Activated CD4-positive, alpha-beta memory T cell treated with anti-CD3 and anti-CD28 coated beads for 36 hours (primary cell): ENCODE measurements around the gene PPP2R5A. TPM values are rescaled to one million over a fixed set of nuclear protein-coding genes. Genes with fewer than 3 reads are reported as not detected.

Experiments
- CTCF ChIA-PET: fragments of 350-600 bp; sonication (Branson Sonifier 250); formaldehyde crosslinking; loops from one replicate; lab custom pipeline; 2021; ENCODE audit warnings: antibody characterized with exemption, inconsistent platforms; lab: Charles Lee
- POLR2A ChIA-PET: fragments of 350-600 bp; sonication (Branson Sonifier 250); formaldehyde crosslinking; loops from one replicate; lab custom pipeline; 2021; ENCODE audit warnings: antibody characterized with exemption; lab: Charles Lee
- DNase-seq: peaks from one replicate; pipeline ENCODE4 v3.0.0-alpha.2; 2020
- H3K27ac Mint-ChIP-seq: one replicate; pipeline ENCODE4 v1.8.0; 2021; ENCODE audit warnings: mixed read lengths
- H3K27me3 Mint-ChIP-seq: one replicate; pipeline ENCODE4 v1.8.0; 2021; ENCODE audit warnings: mixed read lengths
- H3K36me3 Mint-ChIP-seq: one replicate; pipeline ENCODE4 v1.8.0; 2021; ENCODE audit warnings: mixed read lengths
- H3K4me1 Mint-ChIP-seq: one replicate; pipeline ENCODE4 v1.8.0; 2021; ENCODE audit warnings: low read depth, mixed read lengths
- H3K4me3 Mint-ChIP-seq: one replicate; pipeline ENCODE4 v1.8.0; 2021; ENCODE audit warnings: mild to moderate bottlenecking, mixed read lengths
- H3K9me3 Mint-ChIP-seq: one replicate; pipeline ENCODE4 v1.8.0; 2021; ENCODE audit warnings: mixed read lengths
- intact Hi-C: fragments of 100-400 bp; cut with micrococcal nuclease; formaldehyde crosslinking; loops from one replicate; pipeline ENCODE4 v1.15.1; 2023
- total RNA-seq, 2 experiments: library from RNA; stranded (reverse); gene quantifications; one replicate each; pipeline ENCODE4 v1.2.3, GENCODE V29; 2021

PPP2R5A gene
- total RNA-seq, 2 experiments from 2014 or later, result 38.6 to 40.4 TPM

DNA sequence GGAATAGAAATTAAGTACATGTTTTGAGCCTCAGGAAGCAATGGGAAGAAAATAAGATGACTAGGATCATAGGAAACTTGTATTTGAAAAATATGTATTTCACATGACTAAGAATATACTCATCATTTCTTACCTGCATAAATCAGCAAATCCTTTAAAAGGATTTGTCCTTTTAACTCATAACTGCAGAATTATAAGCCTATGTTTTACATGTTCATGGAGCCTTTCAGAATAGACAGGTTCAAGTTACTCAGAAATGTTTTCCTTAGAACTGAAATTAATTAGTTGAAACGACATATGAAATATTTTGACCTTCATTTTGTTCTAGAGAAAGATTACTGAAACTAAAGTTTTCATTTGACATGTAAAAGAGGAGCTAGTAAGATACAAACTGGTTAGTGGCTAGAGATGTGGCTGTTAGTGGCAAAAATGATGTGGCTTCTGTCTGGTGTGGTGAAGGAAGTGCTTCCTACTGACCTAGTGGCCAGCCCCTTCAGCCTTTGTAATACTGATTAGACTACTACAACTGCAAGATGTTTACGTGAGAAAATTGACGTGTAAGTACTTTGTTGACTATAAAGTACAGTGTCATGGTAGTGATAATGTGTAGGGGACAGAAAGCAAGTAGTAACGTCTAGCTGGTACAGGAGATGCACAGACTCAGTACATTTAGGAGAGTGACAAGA lies 74.7 kb downstream of the PPP2R5A start:
- peak; percentile 66 for DNase-seq
- Mint-ChIP-seq H3K9me3 (no peaks in the 10 kb centered on the region), H3K27ac (peak overlapping the region; percentile 79), H3K27me3 (no peaks in the 10 kb centered on the region), H3K4me1 (peaks cover 21% of the 10 kb centered on the region), H3K36me3 (peaks cover 14% of the 10 kb centered on the region), H3K4me3 (no peak overlapping the region)
- intact Hi-C loops, result loop anchor here (2.0 to 10.0 kb wide), 7 partner anchors 65 to 675 kb away; partner anchors contain the start of genes LPGAT1 and PPP2R5A
- POLR2A ChIA-PET, result interaction anchor here (0.9 to 1.3 kb wide), 3 partner anchors 58 to 425 kb away, joined by 4 to 5 read pairs (median 4); partner anchors contain the start of gene PPP2R5A
- CTCF ChIA-PET, result interaction anchor here (1.1 to 3.1 kb wide), 4 partner anchors 8 to 325 kb away, joined by 3 to 21 read pairs (median 9); partner anchors contain the start of genes DTL and INTS7

GRCh38 chr1:212364985-212365384 lies 79.8 kb downstream of the PPP2R5A start:
- Mint-ChIP-seq H3K9me3 (peaks cover 3% of the 10 kb centered on the region), H3K36me3 (peaks cover 33% of the 10 kb centered on the region), H3K27me3 (no peaks in the 10 kb centered on the region), H3K27ac (no peak overlapping the region), H3K4me1 (peaks cover 5% of the 10 kb centered on the region), H3K4me3 (no peak overlapping the region)
- intact Hi-C loops, result loop anchor here (5.0 to 10.0 kb wide), 6 partner anchors 48 to 680 kb away; partner anchors contain the start of gene LPGAT1
- ChIA-PET POLR2A (no interaction called here), CTCF (interaction anchor here (0.8 to 6.0 kb wide), 6 partner anchors 9 to 343 kb away, joined by 4 to 100 read pairs (median 42); partner anchors contain the start of genes DTL and INTS7)
- no peak for DNase-seq

GRCh38 chr1:212366901-212367300 lies 81.7 kb downstream of the PPP2R5A start:
- DNase-seq, result no peak
- H3K36me3 Mint-ChIP-seq, result peaks cover 42% of the 10 kb centered on the region
- ChIA-PET POLR2A (interaction anchor here (0.9 kb wide), 1 partner anchor 76 kb away, joined by 3 read pairs; no protein-coding TSS in a partner anchor), CTCF (interaction anchor here (1.1 to 6.0 kb wide), 9 partner anchors 10 to 686 kb away, joined by 3 to 100 read pairs (median 18); partner anchors contain the start of genes DTL and INTS7)
- peaks cover 3% of the 10 kb centered on the region for H3K9me3 Mint-ChIP-seq
- no peaks in the 10 kb centered on the region for H3K27me3 Mint-ChIP-seq
- H3K27ac Mint-ChIP-seq, result no peak overlapping the region
- no peaks in the 10 kb centered on the region for H3K4me1 Mint-ChIP-seq
- intact Hi-C loops, result loop anchor here (1.0 to 10.0 kb wide), 6 partner anchors 50 to 682 kb away; partner anchors contain the start of gene LPGAT1
- H3K4me3 Mint-ChIP-seq, result no peak overlapping the region

GRCh38 chr1:212367474-212368072 lies 82.4 kb downstream of the PPP2R5A start:
- ChIA-PET POLR2A (interaction anchor here (0.9 kb wide), 1 partner anchor 76 kb away, joined by 3 read pairs; no protein-coding TSS in a partner anchor), CTCF (interaction anchor here (0.6 to 6.0 kb wide), 19 partner anchors 9 to 687 kb away, joined by 3 to 100 read pairs (median 5); partner anchors contain the start of genes DTL and INTS7)
- no peaks in the 10 kb centered on the region for H3K4me1 Mint-ChIP-seq
- peaks cover 7% of the 10 kb centered on the region for H3K9me3 Mint-ChIP-seq
- no peak for DNase-seq
- peaks cover 48% of the 10 kb centered on the region for H3K36me3 Mint-ChIP-seq
- intact Hi-C loops, result loop anchor here (1.0 to 10.0 kb wide), 8 partner anchors 50 to 683 kb away; partner anchors contain the start of gene LPGAT1
- no peak overlapping the region for H3K4me3 Mint-ChIP-seq
- no peaks in the 10 kb centered on the region for H3K27me3 Mint-ChIP-seq
- H3K27ac Mint-ChIP-seq, result no peak overlapping the region

DNA sequence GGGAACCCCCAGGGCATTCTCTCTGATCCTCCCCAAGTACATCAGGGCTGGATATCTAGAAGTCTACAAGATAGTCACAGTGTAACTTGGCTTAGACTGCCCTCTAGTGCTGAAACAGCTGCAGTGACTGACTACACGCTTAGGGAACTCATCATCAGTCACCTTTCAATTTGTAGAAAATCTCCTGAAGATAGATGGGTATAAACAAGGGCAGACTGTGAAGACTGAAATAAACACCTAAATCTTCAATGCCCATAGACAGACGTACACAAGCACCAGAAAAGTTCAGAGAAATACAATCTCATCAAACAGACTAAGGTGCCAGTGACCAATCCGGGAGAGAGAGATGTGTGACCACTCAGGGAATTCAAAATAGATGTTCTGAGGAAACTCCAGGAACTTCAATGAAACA lies 82.9 kb downstream of the PPP2R5A start:
- Mint-ChIP-seq H3K27ac (peak overlapping the region; percentile 56), H3K4me1 (no peaks in the 10 kb centered on the region), H3K27me3 (no peaks in the 10 kb centered on the region), H3K9me3 (peaks cover 7% of the 10 kb centered on the region), H3K4me3 (no peak overlapping the region), H3K36me3 (peaks cover 51% of the 10 kb centered on the region)
- POLR2A ChIA-PET, result no interaction called here
- intact Hi-C loops, result loop anchor here (2.0 to 10.0 kb wide), 7 partner anchors 51 to 683 kb away; partner anchors contain the start of gene LPGAT1
- DNase-seq, result peak; percentile 64
- CTCF ChIA-PET, result interaction anchor here (0.6 to 6.0 kb wide), 25 partner anchors 9 to 355 kb away, joined by 3 to 100 read pairs (median 4); partner anchors contain the start of genes DTL and INTS7

GRCh38 chr1:212375986-212376385 lies 90.8 kb downstream of the PPP2R5A start:
- no peak for DNase-seq
- ChIA-PET POLR2A (no interaction called here), CTCF (interaction anchor here (1.5 to 2.8 kb wide), 4 partner anchors 10 to 305 kb away, joined by 4 to 13 read pairs (median 9); no protein-coding TSS in a partner anchor)
- intact Hi-C loops, result no loop called here
- Mint-ChIP-seq H3K27ac (no peak overlapping the region), H3K4me3 (no peak overlapping the region), H3K27me3 (no peaks in the 10 kb centered on the region), H3K9me3 (peaks cover 4% of the 10 kb centered on the region), H3K4me1 (no peaks in the 10 kb centered on the region), H3K36me3 (peaks cover 48% of the 10 kb centered on the region)

- Mint-ChIP-seq H3K27ac (no peak overlapping the region), H3K9me3 (no peaks in the 10 kb centered on the region), H3K4me1 (no peaks in the 10 kb centered on the region), H3K36me3 (peaks cover 34% of the 10 kb centered on the region), H3K4me3 (no peak overlapping the region), H3K27me3 (no peaks in the 10 kb centered on the region)
- DNase-seq, result no peak
- ChIA-PET CTCF (interaction anchor here (0.9 to 2.8 kb wide), 6 partner anchors 9 to 314 kb away, joined by 3 to 13 read pairs (median 6); no protein-coding TSS in a partner anchor), POLR2A (no interaction called here)
- intact Hi-C loops, result no loop called here
These were observed 92.4 kb downstream of the PPP2R5A start for GRCh38 chr1:212377644-212378043.

GRCh38 chr1:212379366-212379765 lies 94.2 kb downstream of the PPP2R5A start:
- Mint-ChIP-seq H3K4me1 (no peaks in the 10 kb centered on the region), H3K27ac (no peak overlapping the region), H3K4me3 (no peak overlapping the region), H3K9me3 (no peaks in the 10 kb centered on the region), H3K36me3 (peaks cover 25% of the 10 kb centered on the region), H3K27me3 (no peaks in the 10 kb centered on the region)
- POLR2A ChIA-PET, result no interaction called here
- intact Hi-C loops, result no loop called here
- DNase-seq, result no peak
- CTCF ChIA-PET, result interaction anchor here (1.4 to 2.4 kb wide), 2 partner anchors 11 to 77 kb away, joined by 4 to 8 read pairs; no protein-coding TSS in a partner anchor

DNA sequence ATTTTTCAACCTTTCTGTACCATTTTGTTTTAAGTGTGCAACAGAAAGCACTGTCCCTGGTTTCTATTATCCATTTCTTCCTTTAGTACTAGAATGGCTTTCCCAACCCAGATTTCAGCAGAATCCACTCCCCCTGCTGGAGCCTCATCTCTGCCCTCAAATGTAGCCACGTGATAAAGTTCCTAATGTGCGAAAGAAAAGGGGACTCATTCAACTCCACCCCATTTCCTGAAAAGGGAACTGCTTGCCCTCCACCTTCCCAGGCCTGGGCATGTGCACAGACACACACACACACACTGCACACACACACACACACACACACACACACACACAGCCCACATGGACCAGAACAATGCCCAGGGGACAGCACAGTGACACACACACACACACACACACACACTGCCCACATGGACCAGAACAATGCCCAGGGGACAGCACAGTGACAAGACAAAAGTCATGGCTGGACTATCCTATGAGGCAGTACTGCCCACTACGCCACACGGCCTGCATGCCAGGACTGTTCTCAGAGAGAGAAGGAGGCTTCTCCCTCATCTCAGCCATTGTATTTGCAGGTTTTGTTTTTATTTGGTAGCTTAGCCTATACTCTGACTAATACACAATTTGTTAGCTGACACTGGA lies 96.3 kb downstream of the PPP2R5A start:
- ChIA-PET POLR2A (no interaction called here), CTCF (interaction anchor here (1.1 to 2.7 kb wide), 3 partner anchors 15 to 75 kb away, joined by 3 to 8 read pairs (median 7); no protein-coding TSS in a partner anchor)
- intact Hi-C loops, result no loop called here
- H3K27me3 Mint-ChIP-seq, result no peaks in the 10 kb centered on the region
- H3K27ac Mint-ChIP-seq, result no peak overlapping the region
- no peak overlapping the region for H3K4me3 Mint-ChIP-seq
- no peak for DNase-seq
- H3K9me3 Mint-ChIP-seq, result no peaks in the 10 kb centered on the region
- H3K4me1 Mint-ChIP-seq, result no peaks in the 10 kb centered on the region
- peaks cover 33% of the 10 kb centered on the region for H3K36me3 Mint-ChIP-seq

- no peak for DNase-seq
- POLR2A ChIA-PET, result no interaction called here
- Mint-ChIP-seq H3K4me1 (no peaks in the 10 kb centered on the region), H3K27me3 (no peaks in the 10 kb centered on the region), H3K27ac (no peak overlapping the region), H3K4me3 (no peak overlapping the region), H3K36me3 (peaks cover 36% of the 10 kb centered on the region), H3K9me3 (peaks cover 10% of the 10 kb centered on the region)
- intact Hi-C loops, result no loop called here
- CTCF ChIA-PET, result interaction anchor here (1.6 kb wide), 1 partner anchor 315 kb away, joined by 3 read pairs; no protein-coding TSS in a partner anchor
These were observed 100.8 kb downstream of the PPP2R5A start for GRCh38 chr1:212386029-212386428.

GRCh38 chr1:212388985-212389716 lies 103.9 kb downstream of the PPP2R5A start:
- H3K27me3 Mint-ChIP-seq, result no peaks in the 10 kb centered on the region
- H3K27ac Mint-ChIP-seq, result no peak overlapping the region
- H3K4me1 Mint-ChIP-seq, result no peaks in the 10 kb centered on the region
- POLR2A ChIA-PET, result no interaction called here
- peaks cover 52% of the 10 kb centered on the region for H3K36me3 Mint-ChIP-seq
- intact Hi-C loops, result no loop called here
- CTCF ChIA-PET, result no interaction called here
- DNase-seq, result no peak
- no peak overlapping the region for H3K4me3 Mint-ChIP-seq
- H3K9me3 Mint-ChIP-seq, result peaks cover 18% of the 10 kb centered on the region
